Liver (tissue), 3 donors: ENCODE measurements around the gene ASCC1.

Source experiments
- ATF3 ChIP-seq: IDR thresholded peaks from 2 replicates; pipeline ENCODE4 v1.6.1; 2016; ENCODE audit warnings: antibody characterized with exemption
- CTCF ChIP-seq: fragments of 150-350 bp; IDR thresholded peaks from 2 replicates; pipeline ENCODE4 v1.5.1; 2017; ENCODE audit warnings: improper control_type of control experiment, low read depth, low read length; ENCODE audit not compliant: missing input control
- GABPA ChIP-seq, 2 donors: IDR thresholded peaks in 1 of 2; conservative IDR thresholded peaks in 1 of 2; 2 replicates each; pipeline ENCODE4 v1.6.1; 2016; ENCODE audit warnings: antibody characterized with exemption in 2 of 2, mild to moderate bottlenecking in 1 of 2, moderate library complexity in 1 of 2
- HNF4A ChIP-seq, 2 donors: conservative IDR thresholded peaks; 2 replicates each; pipeline ENCODE4 v1.6.1; 2016; ENCODE audit warnings: antibody characterized with exemption in 2 of 2, mild to moderate bottlenecking in 2 of 2
- JUND ChIP-seq, 2 donors: IDR thresholded peaks; 2 replicates each; pipeline ENCODE4 v1.6.1; 2016; ENCODE audit warnings: antibody characterized with exemption in 2 of 2
- RAD21 ChIP-seq, 2 donors: IDR thresholded peaks; 2 replicates each; pipeline ENCODE4 v1.6.1; 2016; ENCODE audit warnings: antibody characterized with exemption in 2 of 2, mild to moderate bottlenecking in 2 of 2
- REST ChIP-seq: IDR thresholded peaks from 2 replicates; pipeline ENCODE4 v1.6.1; 2016; ENCODE audit warnings: antibody characterized with exemption, mild to moderate bottlenecking
- TAF1 ChIP-seq: conservative IDR thresholded peaks from 2 replicates; pipeline ENCODE4 v1.6.1; 2016; ENCODE audit warnings: antibody characterized with exemption, mild to moderate bottlenecking
- donor health status: healthy.
- donor health status: healthy.

- TF ChIP-seq CTCF: no peak
- no peak for TF ChIP-seq JUND (IDR thresholded peaks at IDR 0.05)
- no peak for TF ChIP-seq REST
- no peak for TF ChIP-seq TAF1
- TF ChIP-seq RAD21 (IDR thresholded peaks at IDR 0.05): no peak
- TF ChIP-seq GABPA (IDR thresholded peaks at IDR 0.05 in 1 of 2, conservative IDR thresholded peaks at IDR 0.05 in 1 of 2): no peak
- TF ChIP-seq HNF4A (conservative IDR thresholded peaks at IDR 0.05): no peak
- no peak for TF ChIP-seq ATF3
Measured at GRCh38 chr10:72167118-72167517, 49.0 kb downstream of the ASCC1 start.
